H1 (cell line): ENCODE measurements around the gene H6PD. TPM values are rescaled to one million over a fixed set of nuclear protein-coding genes. Genes with fewer than 3 reads are reported as not detected.
A peak's percentile ranks its signal among the peaks of the same experiment; 100 is the strongest.

Experiments used
- CTCF ChIA-PET: fragments of 300-600 bp; sonication (Branson Sonifier 250); formaldehyde crosslinking; loops from one replicate; lab custom pipeline; 2021; ENCODE audit not compliant: partially characterized antibody; lab: Charles Lee
- POLR2A ChIA-PET: fragments of 300-600 bp; sonication (Branson Sonifier 250); formaldehyde crosslinking; loops from one replicate; lab custom pipeline; 2021; ENCODE audit warnings: inconsistent platforms; ENCODE audit not compliant: partially characterized antibody; lab: Charles Lee
- DNase-seq, 2 experiments: peaks; one replicate each; pipeline versions ENCODE4 v3.0.0 to v3.0.0-alpha.2; 2010 to 2022; ENCODE audit warnings: low spot score in 2 of 2, low read depth in 1 of 2, mixed read lengths in 1 of 2
- FAIRE-seq: peaks from 2 replicates; lab custom pipeline; 2011; peaks lifted over from hg19 to GRCh38; lab: Jason Lieb, UNC
- H2AFZ ChIP-seq: 2 replicates; pipeline ENCODE4 v1.8.1; 2012; ENCODE audit warnings: low read length, inconsistent platforms
- H2AK5ac ChIP-seq: 2 replicates; pipeline ENCODE4 v1.6.1; 2013; ENCODE audit warnings: low read depth, low read length
- H2BK120ac ChIP-seq: replicated peaks from 2 replicates; pipeline ENCODE3; 2013; ENCODE audit warnings: low read depth, low read length, inconsistent platforms
- H2BK12ac ChIP-seq: 2 replicates; pipeline ENCODE4 v1.6.1; 2013; ENCODE audit warnings: low read depth, low read length
- H2BK15ac ChIP-seq: 2 replicates; pipeline ENCODE4 v1.6.1; 2013; ENCODE audit warnings: low read length
- H2BK20ac ChIP-seq: 2 replicates; pipeline ENCODE4 v1.6.1; 2013; ENCODE audit warnings: low read length
- H2BK5ac ChIP-seq: 2 replicates; pipeline ENCODE4 v1.6.1; 2013; ENCODE audit warnings: low read depth, low read length
- H3K14ac ChIP-seq: 2 replicates; pipeline ENCODE4 v1.6.1; 2013; ENCODE audit warnings: inconsistent platforms; ENCODE audit not compliant: insufficient read length
- H3K18ac ChIP-seq: 2 replicates; pipeline ENCODE4 v1.6.1; 2013; ENCODE audit warnings: low read length; ENCODE audit errors: extremely low read depth
- H3K23ac ChIP-seq: 2 replicates; pipeline ENCODE4 v1.6.1; 2013; ENCODE audit warnings: inconsistent platforms; ENCODE audit not compliant: insufficient read length
- H3K23me2 ChIP-seq: 2 replicates; pipeline ENCODE4 v1.6.1; 2013; ENCODE audit warnings: low read depth, low read length
- H3K27ac ChIP-seq: 2 replicates; pipeline ENCODE4 v1.6.1; 2011; ENCODE audit warnings: low read depth, low read length, inconsistent platforms
- H3K27me3 ChIP-seq, 4 experiments: replicated peaks in 1 of 4; 1 replicate in 1 of 4; 2 replicates in 3 of 4; pipeline versions ENCODE4 v1.6.1 to v1.8.1; 2011 to 2013; ENCODE audit warnings: low read length in 3 of 4, mild to moderate bottlenecking in 3 of 4, inconsistent platforms in 2 of 4, mixed read lengths in 2 of 4, moderate library complexity in 1 of 4; ENCODE audit not compliant: control insufficient read depth in 3 of 4, insufficient read depth in 3 of 4; ENCODE audit errors: extremely low read depth in 1 of 4
- H3K36me3 ChIP-seq, 4 experiments: 2 replicates each; pipeline versions ENCODE4 v1.6.1 to v1.8.1; 2011 to 2013; ENCODE audit warnings: mild to moderate bottlenecking in 4 of 4, low read length in 3 of 4, moderate library complexity in 2 of 4, control low read depth in 1 of 4, inconsistent platforms in 1 of 4; ENCODE audit not compliant: insufficient read depth in 4 of 4, control insufficient read depth in 2 of 4
- H3K4ac ChIP-seq: replicated peaks from 2 replicates; pipeline ENCODE3; 2013; ENCODE audit warnings: low read length, low read depth, mixed read lengths, inconsistent platforms; ENCODE audit not compliant: insufficient read length
- H3K4me1 ChIP-seq, 4 experiments: replicated peaks in 1 of 4; 1 replicate in 1 of 4; 2 replicates in 3 of 4; pipeline versions ENCODE4 v1.6.1 to v1.8.1; 2011 to 2013; ENCODE audit warnings: low read length in 3 of 4, inconsistent platforms in 2 of 4, mixed read lengths in 1 of 4; ENCODE audit not compliant: insufficient read depth in 4 of 4, control insufficient read depth in 3 of 4
- H3K4me2 ChIP-seq, 2 experiments: 2 replicates each; pipeline versions ENCODE4 v1.6.1 to v1.8.1; 2011 to 2013; ENCODE audit warnings: low read depth in 2 of 2, low read length in 2 of 2, control low read depth in 1 of 2, inconsistent platforms in 1 of 2, mild to moderate bottlenecking in 1 of 2; ENCODE audit not compliant: insufficient read depth in 1 of 2
- H3K4me3 ChIP-seq, 4 experiments: fragments of 200-600, 300-600 bp in 1 of 4; sonication (generic), shearing (Covaris generic), sonication (Bioruptor Twin) in 1 of 4; 2 replicates each; pipeline versions ENCODE4 v1.5.1 to v1.8.1; 2011 to 2016; ENCODE audit warnings: low read length in 4 of 4, low read depth in 3 of 4, control low read depth in 2 of 4, inconsistent platforms in 2 of 4, mild to moderate bottlenecking in 2 of 4, mixed read lengths in 1 of 4, moderate library complexity in 1 of 4; ENCODE audit not compliant: insufficient read depth in 2 of 4; ENCODE audit errors: extremely low read depth in 1 of 4
- H3K56ac ChIP-seq: replicated peaks from 2 replicates; pipeline ENCODE3; 2013; ENCODE audit warnings: low read depth, mild to moderate bottlenecking, mixed read lengths, low read length, inconsistent platforms; ENCODE audit not compliant: insufficient read length
- H3K79me1 ChIP-seq: 2 replicates; pipeline ENCODE4 v1.6.1; 2013; ENCODE audit warnings: low read depth, low read length, control low read depth
- H3K79me2 ChIP-seq, 2 experiments: 2 replicates each; pipeline versions ENCODE4 v1.6.1 to v1.8.1; 2012 to 2013; ENCODE audit warnings: low read length in 2 of 2, mild to moderate bottlenecking in 2 of 2, inconsistent platforms in 1 of 2; ENCODE audit not compliant: insufficient read depth in 2 of 2, control insufficient read depth in 1 of 2
- H3K9ac ChIP-seq, 4 experiments: replicated peaks in 1 of 4; 1 replicate in 1 of 4; 2 replicates in 3 of 4; pipeline versions ENCODE4 v1.6.1 to v1.8.1; 2011 to 2013; ENCODE audit warnings: low read depth in 3 of 4, low read length in 3 of 4, control low read depth in 2 of 4, mild to moderate bottlenecking in 2 of 4, moderate library complexity in 2 of 4, inconsistent platforms in 1 of 4; ENCODE audit errors: extremely low read depth in 1 of 4
- H3K9me3 ChIP-seq, 2 experiments: 2 replicates each; pipeline versions ENCODE4 v1.6.1 to v1.8.1; 2012 to 2013; ENCODE audit warnings: mild to moderate bottlenecking in 2 of 2, moderate library complexity in 2 of 2, control low read depth in 1 of 2, inconsistent platforms in 1 of 2, low read depth in 1 of 2, low read length in 1 of 2, mixed read lengths in 1 of 2; ENCODE audit not compliant: insufficient read depth in 2 of 2
- H4K20me1 ChIP-seq, 2 experiments: replicated peaks in 1 of 2; 2 replicates each; pipeline versions ENCODE3 to v1.8.1; 2011 to 2013; ENCODE audit warnings: inconsistent platforms in 2 of 2, low read length in 2 of 2, mild to moderate bottlenecking in 1 of 2; ENCODE audit not compliant: insufficient read depth in 2 of 2, control insufficient read depth in 1 of 2
- H4K5ac ChIP-seq: 2 replicates; pipeline ENCODE4 v1.6.1; 2013; ENCODE audit warnings: low read length, low read depth, mixed read lengths, inconsistent platforms; ENCODE audit not compliant: insufficient read length
- H4K8ac ChIP-seq: 2 replicates; pipeline ENCODE4 v1.8.0; 2013; ENCODE audit warnings: mild to moderate bottlenecking, moderate library complexity, low read length, inconsistent platforms; ENCODE audit not compliant: insufficient read depth; ENCODE audit errors: extremely low read depth
- H4K91ac ChIP-seq: replicated peaks from 2 replicates; pipeline ENCODE3; 2013; ENCODE audit warnings: low read length, mixed read lengths, inconsistent platforms; ENCODE audit not compliant: insufficient read length
- ASH2L ChIP-seq: fragments of 200-600, 300-600 bp; sonication (generic); IDR thresholded peaks from one replicate; pipeline ENCODE4 v1.7.1; 2017; ENCODE audit warnings: low read length
- CBX8 ChIP-seq: fragments of 300-800, 300-1000 bp; sonication (generic); IDR thresholded peaks from 2 replicates; pipeline ENCODE4 v1.7.1; 2016; ENCODE audit warnings: low read depth, low read length, borderline replicate concordance
- CHD2 ChIP-seq: IDR thresholded peaks from 2 replicates; pipeline ENCODE4 v1.6.1; 2012; ENCODE audit warnings: low read length, improper control_type of control experiment
- EP300 ChIP-seq, 2 experiments: IDR thresholded peaks; 1 replicate in 1 of 2; 2 replicates in 1 of 2; pipeline ENCODE4 v1.6.1; 2011 to 2012; ENCODE audit warnings: low read depth in 2 of 2, low read length in 2 of 2, mild to moderate bottlenecking in 2 of 2, borderline replicate concordance in 1 of 2, inconsistent platforms in 1 of 2, moderate library complexity in 1 of 2
- FOSL1 ChIP-seq: IDR thresholded peaks from 2 replicates; pipeline ENCODE4 v1.6.1; 2011; ENCODE audit warnings: mild to moderate bottlenecking, low read depth, low read length, moderate library complexity; ENCODE audit not compliant: insufficient read depth
- GABPA ChIP-seq: IDR thresholded peaks from 2 replicates; pipeline ENCODE4 v1.6.1; 2011; ENCODE audit warnings: mild to moderate bottlenecking, low read length, moderate library complexity, borderline replicate concordance; ENCODE audit not compliant: insufficient read depth
- GTF2F1 ChIP-seq: IDR thresholded peaks from 2 replicates; pipeline ENCODE4 v1.6.1; 2012; ENCODE audit warnings: low read depth, low read length, improper control_type of control experiment, borderline replicate concordance
- KDM1A ChIP-seq: fragments of 200-600, 300-600 bp; sonication (generic); IDR thresholded peaks from 2 replicates; pipeline ENCODE4 v1.7.1; 2016; ENCODE audit warnings: mild to moderate bottlenecking, low read length, borderline replicate concordance
- NRF1 ChIP-seq: IDR thresholded peaks from 2 replicates; pipeline ENCODE4 v1.6.1; 2011; ENCODE audit warnings: mild to moderate bottlenecking, low read depth, low read length, improper control_type of control experiment
- PHF8 ChIP-seq: fragments of 200-600 bp; sonication (generic); conservative IDR thresholded peaks from 2 replicates; pipeline ENCODE4 v1.7.1; 2012; ENCODE audit warnings: low read depth, mild to moderate bottlenecking, inconsistent platforms, low read length, moderate library complexity
- POU5F1 ChIP-seq: IDR thresholded peaks from 2 replicates; pipeline ENCODE4 v1.6.1; 2011; ENCODE audit warnings: low read depth, mild to moderate bottlenecking, low read length, moderate library complexity
- SIRT6 ChIP-seq: IDR thresholded peaks from one replicate; pipeline ENCODE4 v1.7.1; 2012; ENCODE audit warnings: low read length, inconsistent platforms
- SUZ12 ChIP-seq: fragments of 200-600 bp; sonication (generic); IDR thresholded peaks from 2 replicates; pipeline ENCODE4 v1.6.1; 2012; ENCODE audit warnings: mild to moderate bottlenecking, inconsistent platforms, low read length, moderate library complexity, mixed read lengths
- TCF12 ChIP-seq: IDR thresholded peaks from 2 replicates; pipeline ENCODE4 v1.6.1; 2011; ENCODE audit warnings: low read depth, mild to moderate bottlenecking, low read length
- WGBS, 2 experiments: shearing (Covaris generic) in 1 of 2; methylation state at CpG; one replicate each; pipeline versions ENCODE4 v1.1.6 to v1.1.7; 2013 to 2015; ENCODE audit warnings: low lambda C conversion rate in 2 of 2, mixed read lengths in 2 of 2, inconsistent platforms in 1 of 2, low coverage in 1 of 2, missing lambda C conversion rate in 1 of 2; ENCODE audit not compliant: insufficient replicate concordance in 2 of 2, insufficient coverage in 1 of 2, insufficient read length in 1 of 2; ENCODE audit errors: extremely low coverage in 1 of 2, missing lambda C conversion rate in 1 of 2; 5-methylcytosine and 5-hydroxymethylcytosine counted together
- polyA plus RNA-seq, 7 experiments: library from polyadenylated mRNA; depleted of rRNA in 3 of 7; stranded (reverse) in 5 of 7; unstranded in 2 of 7; fragments of >200 nt in 5 of 7; fragments of 200-250 nt in 2 of 7; gene quantifications; 1 replicate in 5 of 7; 2 replicates in 1 of 7; 4 replicates in 1 of 7; pipeline versions ENCODE4 v1.2.1 to v1.2.3, GENCODE V29; 2011 to 2013; ENCODE audit warnings: missing spikeins in 2 of 7, mixed read lengths in 2 of 7
- total RNA-seq: library from RNA; stranded (reverse); fragmentation: NEBNext Ultra II Directional; extraction: Animal tissue kit (Norgen Biotek cat#: 25700); gene quantifications from 2 replicates; pipeline ENCODE4 v1.2.1, GENCODE V29; 2021

The H6PD gene
- total and polyA plus RNA-seq, 2 of the 8 experiments (the other 6 are each of a cell fraction or from before 2014, with no cell fraction given): 3.6 to 3.8 TPM

- H3K27me3 ChIP-seq: no peaks in the 10 kb centered on the region; a peak in 1 of 7 replicates
- H2BK15ac ChIP-seq: peak overlapping the region; percentile 92; the same call in 1 of the 2 replicates
- no peak overlapping the region for H4K8ac ChIP-seq
- no peak overlapping the region for H4K5ac ChIP-seq
- no peak overlapping the region for H3K56ac ChIP-seq
- H3K23me2 ChIP-seq: no peaks in the 10 kb centered on the region; the same call in 1 of the 2 replicates
- H2BK12ac ChIP-seq: no peak overlapping the region
- H3K36me3 ChIP-seq: no peaks in the 10 kb centered on the region
- H2AK5ac ChIP-seq: no peak overlapping the region
- no peak overlapping the region for H2BK5ac ChIP-seq
- no peaks in the 10 kb centered on the region for H3K79me2 ChIP-seq
- no peak overlapping the region for H2BK120ac ChIP-seq
- WGBS, 2 experiments: 80% methylated on average over 10 of the region's 10 CpGs; no CpG with 5 or more reads in 1 of the 2 experiments
- H3K14ac ChIP-seq: no peak overlapping the region
- ChIA-PET POLR2A (interaction anchor here (0.6 kb wide), 1 partner anchor 412 kb away, joined by 3 read pairs; no protein-coding TSS in a partner anchor), CTCF (interaction anchor here (0.8 to 6.6 kb wide), 6 partner anchors 9 to 45 kb away, joined by 3 to 61 read pairs (median 3); no protein-coding TSS in a partner anchor)
- no peak overlapping the region for H3K23ac ChIP-seq
- no peak overlapping the region for H4K91ac ChIP-seq
- no peak overlapping the region for H2BK20ac ChIP-seq
- no peak overlapping the region for H3K4me3 ChIP-seq
- FAIRE-seq: no peak
- no peak for DNase-seq
- H3K18ac ChIP-seq: no peak overlapping the region
- no peak overlapping the region for H3K9ac ChIP-seq
- H3K4me2 ChIP-seq: no peak overlapping the region
- no peak overlapping the region for H3K27ac ChIP-seq
- no peaks in the 10 kb centered on the region for H4K20me1 ChIP-seq
- no peaks in the 10 kb centered on the region for H3K79me1 ChIP-seq
- no peak overlapping the region for H3K4ac ChIP-seq
- H2AFZ ChIP-seq: 0 out of 2 replicates have a peak overlapping the region, but pooled peaks have one; percentile 5
- peaks cover 0 to 14% (median 9%) of the 10 kb centered on the region in 4 experiments; a peak in 6 of 7 replicates for H3K4me1 ChIP-seq
- no peaks in the 10 kb centered on the region for H3K9me3 ChIP-seq
- TF ChIP-seq CBX8: no peak
- no peak for TF ChIP-seq EP300 (IDR thresholded peaks at IDR 0.05; ENCODE audit: borderline replicate concordance in 1 of 2, low read depth in 2 of 2, low read length in 2 of 2)
- TF ChIP-seq ASH2L: no peak
- TF ChIP-seq GABPA: no peak
- TF ChIP-seq SIRT6: no peak
- TF ChIP-seq TCF12: no peak
- TF ChIP-seq NRF1: no peak
- TF ChIP-seq CHD2: no peak
- TF ChIP-seq FOSL1: no peak
- TF ChIP-seq POU5F1: no peak
- TF ChIP-seq PHF8: no peak
- no peak for TF ChIP-seq SUZ12
- TF ChIP-seq KDM1A: no peak
- TF ChIP-seq GTF2F1: no peak
These were observed 44.1 kb downstream of the H6PD start for GRCh38 chr1:9278585-9279153.
